ENCODE measurements around the gene NEU1. TPM values are rescaled to one million over a fixed set of nuclear protein-coding genes. Genes with fewer than 3 reads are reported as not detected.
"Not testable (repeated sequence)": the region's sequence is repeated elsewhere in the genome, so short reads cannot be mapped to it uniquely, and the experiment has no call there.

Gene NEU1
- total and polyA plus RNA-seq, 7 donors: 15.0 to 43.2 (median 33.5) TPM

DNA sequence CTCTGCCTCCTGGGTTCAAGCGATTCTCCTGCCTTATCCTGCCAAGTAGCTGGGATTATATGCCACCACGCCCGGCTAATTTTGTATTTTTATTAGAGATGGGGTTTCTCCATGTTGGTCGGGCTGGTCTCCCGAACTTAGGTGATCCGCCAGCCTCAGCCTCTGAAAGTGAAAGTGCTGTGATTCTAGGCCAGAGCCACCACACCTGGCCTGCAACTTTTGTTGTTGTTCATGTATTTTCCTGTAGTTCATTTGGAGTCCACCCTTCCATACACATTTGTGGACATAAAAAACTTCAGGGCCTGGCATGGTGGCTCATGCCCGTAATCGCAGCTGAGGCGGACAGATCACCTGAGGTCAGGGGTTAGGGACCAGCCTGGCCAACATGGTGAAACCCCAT is 20.6 kb downstream of the NEU1 start:
- Histone ChIP-seq H3K27ac (no peak overlapping the region), H3K4me3 (no peak overlapping the region), H3K36me3 (peaks cover 18 to 47% (median 36%) of the 10 kb centered on the region in 4 donors), H3K9me3 (no peaks in the 10 kb centered on the region), H3K27me3 (no peaks in the 10 kb centered on the region), H3K4me1 (peaks cover 0 to 21% (median 15%) of the 10 kb centered on the region in 4 donors)
- no peak for DNase-seq
- intact Hi-C loops (cut with DNase I): no loop called here
- TF ChIP-seq, protein P1, sequence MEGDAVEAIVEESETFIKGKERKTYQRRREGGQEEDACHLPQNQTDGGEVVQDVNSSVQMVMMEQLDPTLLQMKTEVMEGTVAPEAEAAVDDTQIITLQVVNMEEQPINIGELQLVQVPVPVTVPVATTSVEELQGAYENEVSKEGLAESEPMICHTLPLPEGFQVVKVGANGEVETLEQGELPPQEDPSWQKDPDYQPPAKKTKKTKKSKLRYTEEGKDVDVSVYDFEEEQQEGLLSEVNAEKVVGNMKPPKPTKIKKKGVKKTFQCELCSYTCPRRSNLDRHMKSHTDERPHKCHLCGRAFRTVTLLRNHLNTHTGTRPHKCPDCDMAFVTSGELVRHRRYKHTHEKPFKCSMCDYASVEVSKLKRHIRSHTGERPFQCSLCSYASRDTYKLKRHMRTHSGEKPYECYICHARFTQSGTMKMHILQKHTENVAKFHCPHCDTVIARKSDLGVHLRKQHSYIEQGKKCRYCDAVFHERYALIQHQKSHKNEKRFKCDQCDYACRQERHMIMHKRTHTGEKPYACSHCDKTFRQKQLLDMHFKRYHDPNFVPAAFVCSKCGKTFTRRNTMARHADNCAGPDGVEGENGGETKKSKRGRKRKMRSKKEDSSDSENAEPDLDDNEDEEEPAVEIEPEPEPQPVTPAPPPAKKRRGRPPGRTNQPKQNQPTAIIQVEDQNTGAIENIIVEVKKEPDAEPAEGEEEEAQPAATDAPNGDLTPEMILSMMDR (IDR thresholded peaks at IDR 0.05): no peak
- TF ChIP-seq EP300 (IDR thresholded peaks at IDR 0.05) (no peak), POLR2A (IDR thresholded peaks at IDR 0.05) (no peak), POLR2AphosphoS5 (IDR thresholded peaks at IDR 0.05) (no peak)
- 62 to 80% methylated on average over 9 of the region's 9 CpGs for WGBS, 2 donors

DNA sequence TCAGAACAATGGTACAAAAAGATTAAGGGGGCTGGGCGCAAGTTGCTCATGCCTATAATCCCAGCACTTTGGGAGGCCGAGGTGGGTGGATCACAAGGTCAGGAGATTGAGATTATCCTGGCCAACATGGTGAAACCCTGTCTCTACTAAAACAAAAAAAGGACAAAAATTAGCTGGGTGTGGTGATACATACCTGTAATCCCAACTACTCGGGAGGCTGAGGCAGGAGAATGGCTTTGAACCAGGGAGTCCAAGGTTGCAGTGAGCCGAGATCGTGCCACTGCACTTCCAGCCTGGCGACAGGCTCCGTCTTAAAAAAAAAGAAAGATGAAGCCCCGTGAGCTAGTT is 22.9 kb downstream of the NEU1 start:
- H3K9me3 ChIP-seq, DNase-seq, H3K27ac ChIP-seq, H3K4me3 ChIP-seq, H3K27me3 ChIP-seq: not testable (repeated sequence)
- intact Hi-C loops (cut with DNase I): loop anchor here (10.0 kb wide), 2 partner anchors 115 to 295 kb away; partner anchors contain the start of genes ATP6V1G2, DDX39B, NELFE and NFKBIL1
- Histone ChIP-seq H3K36me3 (peaks cover 18 to 52% (median 36%) of the 10 kb centered on the region in 4 donors), H3K4me1 (peaks cover 0 to 39% (median 34%) of the 10 kb centered on the region in 4 donors)
- 88 to 93% methylated on average over 8 of the region's 8 CpGs for WGBS, 2 donors

DNA sequence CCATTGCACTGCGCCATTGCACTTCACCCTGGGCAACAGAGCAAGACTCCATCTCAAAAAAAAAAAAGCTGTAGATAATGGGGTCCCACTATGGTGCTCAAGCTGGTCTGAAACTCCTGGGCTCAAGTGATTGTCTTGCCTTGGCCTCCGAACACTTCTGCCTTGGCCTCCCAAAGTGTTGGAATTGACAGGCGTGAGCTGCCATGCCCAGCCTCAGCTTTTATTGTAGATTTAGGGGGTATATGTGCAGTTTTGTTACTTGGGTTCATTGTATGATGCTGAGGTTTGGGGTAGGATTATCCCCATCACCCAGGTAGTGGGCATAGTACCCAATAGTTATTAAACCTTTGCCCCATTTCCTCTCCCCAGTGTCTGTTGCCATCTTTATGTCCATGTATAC is 23.7 kb downstream of the NEU1 start:
- WGBS, 2 donors: 96 to 97% methylated on average over 3 of the region's 3 CpGs
- Histone ChIP-seq H3K36me3 (peaks cover 18 to 52% (median 34%) of the 10 kb centered on the region in 4 donors), H3K9me3 (no peaks in the 10 kb centered on the region), H3K4me3 (no peak overlapping the region), H3K27me3 (no peaks in the 10 kb centered on the region), H3K27ac (no peak overlapping the region), H3K4me1 (peaks cover 0 to 42% (median 36%) of the 10 kb centered on the region in 4 donors)
- no peak for TF ChIP-seq POLR2A (IDR thresholded peaks at IDR 0.05)
- TF ChIP-seq EP300 (IDR thresholded peaks at IDR 0.05): no peak
- no peak for TF ChIP-seq POLR2AphosphoS5 (IDR thresholded peaks at IDR 0.05)
- TF ChIP-seq, protein P1 (IDR thresholded peaks at IDR 0.05): no peak
- intact Hi-C loops (cut with DNase I): loop anchor here (10.0 kb wide), 2 partner anchors 116 to 294 kb away; partner anchors contain the start of genes ATP6V1G2, DDX39B, NELFE and NFKBIL1
- no peak for DNase-seq

DNA sequence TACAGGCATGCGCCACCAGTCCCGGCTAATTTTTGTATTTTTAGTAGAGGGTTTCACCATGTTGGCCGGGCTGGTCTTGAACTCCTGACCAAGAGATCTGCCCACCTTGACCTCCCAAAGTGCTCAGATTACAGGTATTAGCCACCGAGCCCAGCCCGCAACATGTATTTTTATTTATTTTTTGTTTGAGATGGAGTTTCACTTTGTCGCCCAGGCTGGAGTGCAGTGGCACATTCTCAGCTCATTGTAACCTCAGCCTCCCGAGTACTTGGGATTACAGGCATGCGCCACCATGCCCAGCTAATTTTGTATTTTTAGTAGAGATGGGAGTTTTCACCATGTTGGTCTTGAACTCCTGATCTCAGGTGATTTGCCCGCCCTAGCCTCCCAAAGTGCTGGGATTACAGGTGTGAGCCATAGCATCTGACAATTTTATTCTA is 24.5 kb downstream of the NEU1 start:
- intact Hi-C loops (cut with DNase I): loop anchor here (10.0 kb wide), 2 partner anchors 117 to 293 kb away; partner anchors contain the start of genes ATP6V1G2, DDX39B, NELFE and NFKBIL1
- 79 to 85% methylated on average over 9 of the region's 9 CpGs for WGBS, 2 donors
- not testable (repeated sequence) for H3K27me3 ChIP-seq, DNase-seq, H3K4me3 ChIP-seq, H3K27ac ChIP-seq, H3K9me3 ChIP-seq
- Histone ChIP-seq H3K36me3 (peaks cover 18 to 52% (median 34%) of the 10 kb centered on the region in 4 donors), H3K4me1 (peaks cover 0 to 48% (median 42%) of the 10 kb centered on the region in 4 donors)

DNA sequence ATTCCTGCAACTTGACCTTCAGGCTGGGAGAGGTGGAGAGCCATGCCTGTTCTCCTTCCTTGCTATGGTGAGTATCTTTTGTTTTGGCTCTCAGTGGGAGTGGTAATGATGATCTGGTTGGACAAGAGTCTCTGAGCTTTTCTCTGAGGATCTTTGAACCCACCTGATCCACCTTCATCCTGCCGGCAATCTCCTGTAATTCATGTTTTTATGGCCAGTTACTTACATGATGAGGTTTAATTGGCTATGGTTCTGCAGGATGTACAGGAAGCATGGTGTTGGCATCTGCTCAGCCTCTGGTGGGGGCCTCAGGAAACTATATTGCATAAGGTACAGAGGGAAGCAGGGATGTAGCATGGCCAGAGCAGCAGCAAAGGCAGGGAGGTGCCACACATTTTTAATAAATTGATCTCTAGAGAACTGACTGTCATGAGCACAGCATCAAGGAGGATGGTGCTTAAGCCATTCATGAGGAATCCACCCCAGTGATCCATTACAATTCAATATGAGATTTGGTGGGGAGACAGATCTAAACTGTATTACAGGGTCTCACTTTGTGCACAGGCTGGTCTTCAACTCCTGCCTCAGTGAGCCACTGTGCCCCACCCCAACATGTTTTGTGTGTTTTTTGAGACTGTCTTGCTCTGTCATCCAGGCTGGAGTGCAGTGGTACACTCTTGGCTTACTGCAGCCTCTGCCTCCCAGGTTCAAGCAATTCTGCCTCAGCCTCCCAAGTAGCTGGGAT is 25.1 kb downstream of the NEU1 start:
- Histone ChIP-seq H3K36me3 (peaks cover 18 to 52% (median 34%) of the 10 kb centered on the region in 4 donors), H3K4me1 (peaks cover 0 to 48% (median 42%) of the 10 kb centered on the region in 4 donors), H3K27ac (peak overlapping the region; percentile 90 to 96 (median 94)), H3K9me3 (no peaks in the 10 kb centered on the region), H3K4me3 (no peak overlapping the region), H3K27me3 (no peaks in the 10 kb centered on the region)
- DNase-seq: no peak
- intact Hi-C loops (cut with DNase I): loop anchor here (2.0 to 10.0 kb wide), 3 partner anchors 59 to 293 kb away; partner anchors contain the start of genes ATP6V1G2, DDX39B, EHMT2 and NELFE
- TF ChIP-seq EP300 (IDR thresholded peaks at IDR 0.05) (no peak), POLR2AphosphoS5 (IDR thresholded peaks at IDR 0.05) (no peak), POLR2A (IDR thresholded peaks at IDR 0.05) (no peak)
- TF ChIP-seq, protein P1 (IDR thresholded peaks at IDR 0.05): no peak
- WGBS, 2 donors: 3 to 12% methylated on average over 1 of the region's 1 CpG
